Measurements from ENCODE around the gene SART3. TPM values are rescaled to one million over a fixed set of nuclear protein-coding genes. Genes with fewer than 3 reads are reported as not detected.

Gene SART3
- total and polyA plus RNA-seq, 9 donors, result 27.9 to 55.3 (median 46.8) TPM

DNA sequence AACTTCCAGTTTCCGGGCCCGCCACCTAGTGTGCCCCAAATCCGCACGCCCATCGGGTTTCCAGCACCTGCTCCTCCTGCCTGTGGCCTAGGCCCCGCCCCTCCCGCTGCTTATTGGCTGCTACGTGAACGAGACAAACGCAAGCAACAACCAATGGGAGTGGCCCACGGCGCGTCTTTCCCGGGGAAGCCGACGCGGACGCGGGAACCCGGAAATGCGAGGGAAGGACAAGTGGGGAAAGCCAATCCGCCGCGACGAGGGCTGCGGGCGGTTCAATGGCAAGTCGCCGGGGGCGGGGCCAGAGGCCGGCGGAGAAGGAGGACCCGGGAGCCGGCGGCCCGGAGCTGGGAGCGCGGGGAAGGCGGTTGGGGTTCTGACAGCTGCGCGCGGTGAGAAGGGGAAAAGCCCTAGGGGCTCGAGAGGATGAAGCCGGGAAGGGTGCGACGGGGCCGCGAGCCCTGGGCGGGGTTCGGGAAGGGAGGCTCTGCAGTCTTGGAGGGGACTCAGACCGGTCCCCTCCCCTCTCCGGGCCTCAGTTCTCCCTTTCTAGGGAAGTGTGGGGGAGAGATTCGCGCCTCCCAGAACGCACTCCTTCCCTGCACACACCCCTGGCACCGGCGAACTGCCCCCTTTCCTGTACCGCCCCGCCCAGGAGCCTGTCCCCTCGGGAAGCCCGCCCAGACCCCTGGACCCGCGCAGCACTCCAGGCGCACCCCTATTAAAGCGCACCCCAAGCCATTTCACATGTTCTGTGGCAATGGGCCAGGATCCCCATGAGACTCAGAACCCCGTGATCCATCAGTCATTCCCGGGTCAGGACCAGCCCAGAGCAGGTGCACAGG lies 45.8 kb downstream of the SART3 start, which contains the start of gene FICD:
Gene FICD (plus strand): TSS at position 305 of the 842 bp plus-strand sequence. CDS start 1,696 bp downstream, outside the sequence.
- Histone ChIP-seq H3K36me3 (no peaks in the 10 kb centered on the region), H3K27me3 (no peaks in the 10 kb centered on the region), H3K4me1 (ENCODE audit: insufficient read depth) (no peaks in the 10 kb centered on the region), H3K4me3 (peak within 1 kb of the TSS; percentile 92), H3K9me3 (no peaks in the 10 kb centered on the region), H3K27ac (no peak within 1 kb of the TSS)
- intact Hi-C loops (cut with DNase I), result loop anchor here in 2 of 4 donors (10.0 kb wide), 3 partner anchors 750 to 840 kb away; partner anchors contain the start of genes PRDM4 (in 1 of the 2) and PWP1 (in 1 of the 2)
- DNase-seq, result peak; percentile 99 to 100 (median 99)
- WGBS, 3 donors, result 0% methylated on average over 67 of the region's 67 CpGs
- TF ChIP-seq EP300 (IDR thresholded peaks at IDR 0.05) (no peak), POLR2A (IDR thresholded peaks at IDR 0.05) (no peak)
- TF ChIP-seq, protein P1, sequence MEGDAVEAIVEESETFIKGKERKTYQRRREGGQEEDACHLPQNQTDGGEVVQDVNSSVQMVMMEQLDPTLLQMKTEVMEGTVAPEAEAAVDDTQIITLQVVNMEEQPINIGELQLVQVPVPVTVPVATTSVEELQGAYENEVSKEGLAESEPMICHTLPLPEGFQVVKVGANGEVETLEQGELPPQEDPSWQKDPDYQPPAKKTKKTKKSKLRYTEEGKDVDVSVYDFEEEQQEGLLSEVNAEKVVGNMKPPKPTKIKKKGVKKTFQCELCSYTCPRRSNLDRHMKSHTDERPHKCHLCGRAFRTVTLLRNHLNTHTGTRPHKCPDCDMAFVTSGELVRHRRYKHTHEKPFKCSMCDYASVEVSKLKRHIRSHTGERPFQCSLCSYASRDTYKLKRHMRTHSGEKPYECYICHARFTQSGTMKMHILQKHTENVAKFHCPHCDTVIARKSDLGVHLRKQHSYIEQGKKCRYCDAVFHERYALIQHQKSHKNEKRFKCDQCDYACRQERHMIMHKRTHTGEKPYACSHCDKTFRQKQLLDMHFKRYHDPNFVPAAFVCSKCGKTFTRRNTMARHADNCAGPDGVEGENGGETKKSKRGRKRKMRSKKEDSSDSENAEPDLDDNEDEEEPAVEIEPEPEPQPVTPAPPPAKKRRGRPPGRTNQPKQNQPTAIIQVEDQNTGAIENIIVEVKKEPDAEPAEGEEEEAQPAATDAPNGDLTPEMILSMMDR (IDR thresholded peaks at IDR 0.05), result no peak

GRCh38 chr12:108514468-108514972 lies 46.5 kb downstream of the SART3 start:
- DNase-seq, result no peak
- H3K36me3 ChIP-seq, result no peaks in the 10 kb centered on the region
- TF ChIP-seq POLR2A (IDR thresholded peaks at IDR 0.05), result no peak
- TF ChIP-seq, protein P1 (IDR thresholded peaks at IDR 0.05), result no peak
- no peak for TF ChIP-seq EP300 (IDR thresholded peaks at IDR 0.05)
- H3K27me3 ChIP-seq, result no peaks in the 10 kb centered on the region
- WGBS, 3 donors, result 23 to 26% (median 25%) methylated on average over 19 of the region's 19 CpGs
- H3K4me1 ChIP-seq (ENCODE audit: insufficient read depth), result no peaks in the 10 kb centered on the region
- no peaks in the 10 kb centered on the region for H3K9me3 ChIP-seq
- intact Hi-C loops (cut with DNase I), result loop anchor here in 2 of 4 donors (10.0 kb wide), 3 partner anchors 750 to 840 kb away; partner anchors contain the start of genes PRDM4 (in 1 of the 2) and PWP1 (in 1 of the 2)
- no peak overlapping the region for H3K27ac ChIP-seq
- peak overlapping the region; percentile 26 for H3K4me3 ChIP-seq

- no peak overlapping the region for H3K4me3 ChIP-seq
- peak; percentile 56 to 76 (median 71) for DNase-seq
- no peaks in the 10 kb centered on the region for H3K27me3 ChIP-seq
- H3K4me1 ChIP-seq (ENCODE audit: insufficient read depth), result no peaks in the 10 kb centered on the region
- no peaks in the 10 kb centered on the region for H3K9me3 ChIP-seq
- 17 to 34% (median 23%) methylated on average over 15 of the region's 15 CpGs for WGBS, 3 donors
- H3K36me3 ChIP-seq, result no peaks in the 10 kb centered on the region
- intact Hi-C loops (cut with DNase I), result loop anchor here in 2 of 4 donors (10.0 kb wide), 3 partner anchors 747 to 837 kb away; partner anchors contain the start of genes PRDM4 (in 1 of the 2) and PWP1 (in 1 of the 2)
- H3K27ac ChIP-seq, result no peak overlapping the region
- no peak for TF ChIP-seq EP300 (IDR thresholded peaks at IDR 0.05)
- TF ChIP-seq, protein P1 (IDR thresholded peaks at IDR 0.05), result peak; percentile 63 to 81 (median 77)
- no peak for TF ChIP-seq POLR2A (IDR thresholded peaks at IDR 0.05)
Measured at GRCh38 chr12:108511633-108512540, 49.1 kb downstream of the SART3 start.

DNA sequence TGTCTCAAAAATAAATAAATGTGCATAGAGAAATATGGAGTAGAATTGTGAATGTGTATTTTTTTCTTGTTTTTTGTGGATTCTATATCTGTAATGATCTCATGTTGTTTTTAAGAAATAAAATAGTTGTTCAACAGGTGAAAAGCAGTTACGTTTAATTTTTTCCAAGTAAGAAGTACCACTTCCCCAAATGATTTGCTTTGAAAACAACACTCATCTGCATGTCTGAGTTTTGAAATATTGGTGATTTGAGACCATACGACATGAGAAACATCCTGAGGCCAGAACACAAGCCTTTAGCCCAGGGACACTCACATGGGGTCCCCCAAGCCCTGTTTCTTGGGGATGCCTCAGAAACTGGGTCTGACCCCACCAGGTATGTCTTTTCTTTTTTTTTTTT lies 50.1 kb downstream of the SART3 start:
- H3K27ac ChIP-seq, result no peak overlapping the region
- intact Hi-C loops (cut with DNase I), result loop anchor here in 2 of 4 donors (10.0 kb wide), 3 partner anchors 746 to 836 kb away; partner anchors contain the start of genes PRDM4 (in 1 of the 2) and PWP1 (in 1 of the 2)
- WGBS, 3 donors, result 65 to 73% (median 66%) methylated on average over 2 of the region's 2 CpGs
- no peak for DNase-seq
- no peaks in the 10 kb centered on the region for H3K4me1 ChIP-seq (ENCODE audit: insufficient read depth)
- no peaks in the 10 kb centered on the region for H3K9me3 ChIP-seq
- H3K36me3 ChIP-seq, result no peaks in the 10 kb centered on the region
- H3K4me3 ChIP-seq, result no peak overlapping the region
- TF ChIP-seq EP300 (IDR thresholded peaks at IDR 0.05) (no peak), POLR2A (IDR thresholded peaks at IDR 0.05) (no peak)
- TF ChIP-seq, protein P1 (IDR thresholded peaks at IDR 0.05), result no peak
- no peaks in the 10 kb centered on the region for H3K27me3 ChIP-seq
